ENCODE measurements around the gene HNRNPF.
"Not testable (repeated sequence)": the region's sequence is repeated elsewhere in the genome, so short reads cannot be mapped to it uniquely, and the experiment has no call there.

DNA sequence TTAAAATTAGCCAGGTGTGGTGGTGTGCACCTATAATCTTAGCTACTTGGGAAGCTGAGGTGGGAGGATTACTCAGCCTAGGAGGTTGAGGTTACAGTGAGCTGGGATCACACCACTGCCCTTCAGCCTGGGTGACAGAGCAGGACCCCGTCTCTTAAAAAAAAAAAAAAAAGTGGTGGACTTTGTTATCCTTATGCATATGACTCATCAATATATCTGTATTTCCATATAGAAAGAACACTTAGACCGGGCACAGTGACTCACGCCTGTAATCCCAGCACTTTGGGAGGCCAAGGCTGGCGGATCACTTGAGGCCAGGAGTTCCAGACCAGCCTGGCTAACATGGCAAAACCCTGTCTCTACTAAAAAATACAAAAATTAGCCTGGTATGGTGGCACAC, 13.0 kb upstream of the HNRNPF start:
- TF ChIP-seq POLR2AphosphoS5 (IDR thresholded peaks at IDR 0.05; ENCODE audit: insufficient read depth in 1 of 2, low read depth in 1 of 2); POLR2A (IDR thresholded peaks at IDR 0.05): not testable (repeated sequence)
- TF ChIP-seq, protein P1, sequence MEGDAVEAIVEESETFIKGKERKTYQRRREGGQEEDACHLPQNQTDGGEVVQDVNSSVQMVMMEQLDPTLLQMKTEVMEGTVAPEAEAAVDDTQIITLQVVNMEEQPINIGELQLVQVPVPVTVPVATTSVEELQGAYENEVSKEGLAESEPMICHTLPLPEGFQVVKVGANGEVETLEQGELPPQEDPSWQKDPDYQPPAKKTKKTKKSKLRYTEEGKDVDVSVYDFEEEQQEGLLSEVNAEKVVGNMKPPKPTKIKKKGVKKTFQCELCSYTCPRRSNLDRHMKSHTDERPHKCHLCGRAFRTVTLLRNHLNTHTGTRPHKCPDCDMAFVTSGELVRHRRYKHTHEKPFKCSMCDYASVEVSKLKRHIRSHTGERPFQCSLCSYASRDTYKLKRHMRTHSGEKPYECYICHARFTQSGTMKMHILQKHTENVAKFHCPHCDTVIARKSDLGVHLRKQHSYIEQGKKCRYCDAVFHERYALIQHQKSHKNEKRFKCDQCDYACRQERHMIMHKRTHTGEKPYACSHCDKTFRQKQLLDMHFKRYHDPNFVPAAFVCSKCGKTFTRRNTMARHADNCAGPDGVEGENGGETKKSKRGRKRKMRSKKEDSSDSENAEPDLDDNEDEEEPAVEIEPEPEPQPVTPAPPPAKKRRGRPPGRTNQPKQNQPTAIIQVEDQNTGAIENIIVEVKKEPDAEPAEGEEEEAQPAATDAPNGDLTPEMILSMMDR (IDR thresholded peaks at IDR 0.05) = not testable (repeated sequence)

Data from vagina (tissue), 2 donors.